Gastroesophageal sphincter (tissue), 3 donors: ENCODE results near the gene TAPT1.
"Not testable (repeated sequence)": the region's sequence is repeated elsewhere in the genome, so short reads cannot be mapped to it uniquely, and the experiment has no call there.

Experiments used
- CTCF ChIP-seq, 4 experiments: fragments of 200-600 bp in 2 of 4; fragments of 450-650 bp in 2 of 4; sonication (generic) in 1 of 4; IDR thresholded peaks; one replicate each; pipeline ENCODE4 v1.5.1; 2017 to 2019; ENCODE audit warnings: antibody characterized with exemption in 4 of 4, mild to moderate bottlenecking in 2 of 4, moderate library complexity in 2 of 4
- EP300 ChIP-seq: sonication (generic); formaldehyde crosslinking; IDR thresholded peaks from one replicate; pipeline ENCODE4 v1.6.1; 2017; ENCODE audit warnings: antibody characterized with exemption, mild to moderate bottlenecking
- POLR2A ChIP-seq, 2 donors: fragments of 450-650 bp; IDR thresholded peaks; one replicate each; pipeline ENCODE4 v1.6.1; 2017; ENCODE audit warnings: antibody characterized with exemption in 2 of 2, mild to moderate bottlenecking in 2 of 2, moderate library complexity in 1 of 2
- POLR2AphosphoS5 ChIP-seq: sonication (generic); formaldehyde crosslinking; IDR thresholded peaks from one replicate; pipeline ENCODE4 v1.6.1; 2017; ENCODE audit warnings: antibody characterized with exemption

DNA sequence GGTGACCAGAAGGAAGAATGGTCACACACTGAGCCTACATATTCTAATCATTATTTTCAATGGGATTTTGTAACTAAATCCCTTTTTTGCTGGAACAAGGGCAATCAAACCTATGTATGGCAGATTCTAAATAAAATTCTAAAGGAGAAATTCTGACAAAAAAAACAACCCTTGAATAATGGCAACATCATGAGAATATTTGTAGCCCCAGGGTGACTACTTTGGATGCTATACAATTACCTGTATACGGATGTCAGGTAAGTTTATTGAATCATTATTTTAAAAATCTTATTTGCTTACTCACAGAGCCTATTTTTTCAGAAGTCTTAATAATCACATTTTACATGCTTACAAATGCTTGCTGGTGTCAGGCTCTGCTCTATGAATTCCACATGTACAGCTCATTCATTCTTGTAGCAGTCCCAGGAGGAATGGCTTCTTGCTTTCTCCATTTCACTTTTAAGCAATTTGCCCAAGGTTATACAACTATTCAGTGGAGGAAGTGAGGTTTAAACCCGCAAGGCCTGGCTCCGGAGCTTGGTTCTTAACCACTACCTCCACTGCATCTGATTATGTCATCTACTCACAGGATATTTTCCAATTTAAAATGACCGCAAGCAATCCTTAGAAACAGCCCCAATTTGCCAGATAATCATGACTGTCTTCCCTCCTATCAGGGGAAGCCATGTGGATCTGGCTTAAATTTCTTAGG, 43.6 kb upstream of the TAPT1 start:
- not testable (repeated sequence) for TF ChIP-seq POLR2A (IDR thresholded peaks at IDR 0.05); CTCF (IDR thresholded peaks at IDR 0.05); EP300; POLR2AphosphoS5
